GM12864 (cell line): ENCODE data around the gene RERE.

Source experiments
- DNase-seq: peaks from one replicate; pipeline ENCODE4 v3.0.0-alpha.2; 2011; ENCODE audit warnings: low read depth
- H3K4me3 ChIP-seq: 2 replicates; pipeline ENCODE4 v1.5.1; 2011; ENCODE audit warnings: mild to moderate bottlenecking, low read depth, low read length, control low read depth
- TF ChIP-seq, protein P1 (sequence below): IDR thresholded peaks from 2 replicates; pipeline ENCODE4 v1.5.1; 2011; ENCODE audit warnings: low read depth, mild to moderate bottlenecking, moderate library complexity, low read length, control low read depth, inconsistent platforms; ENCODE audit errors: missing control alignments

RERE gene

GRCh38 chr1:8379513-8380186 lies 437.8 kb downstream of the RERE start:
- TF ChIP-seq, protein P1, sequence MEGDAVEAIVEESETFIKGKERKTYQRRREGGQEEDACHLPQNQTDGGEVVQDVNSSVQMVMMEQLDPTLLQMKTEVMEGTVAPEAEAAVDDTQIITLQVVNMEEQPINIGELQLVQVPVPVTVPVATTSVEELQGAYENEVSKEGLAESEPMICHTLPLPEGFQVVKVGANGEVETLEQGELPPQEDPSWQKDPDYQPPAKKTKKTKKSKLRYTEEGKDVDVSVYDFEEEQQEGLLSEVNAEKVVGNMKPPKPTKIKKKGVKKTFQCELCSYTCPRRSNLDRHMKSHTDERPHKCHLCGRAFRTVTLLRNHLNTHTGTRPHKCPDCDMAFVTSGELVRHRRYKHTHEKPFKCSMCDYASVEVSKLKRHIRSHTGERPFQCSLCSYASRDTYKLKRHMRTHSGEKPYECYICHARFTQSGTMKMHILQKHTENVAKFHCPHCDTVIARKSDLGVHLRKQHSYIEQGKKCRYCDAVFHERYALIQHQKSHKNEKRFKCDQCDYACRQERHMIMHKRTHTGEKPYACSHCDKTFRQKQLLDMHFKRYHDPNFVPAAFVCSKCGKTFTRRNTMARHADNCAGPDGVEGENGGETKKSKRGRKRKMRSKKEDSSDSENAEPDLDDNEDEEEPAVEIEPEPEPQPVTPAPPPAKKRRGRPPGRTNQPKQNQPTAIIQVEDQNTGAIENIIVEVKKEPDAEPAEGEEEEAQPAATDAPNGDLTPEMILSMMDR = peak; percentile 8
- no peak overlapping the region for H3K4me3 ChIP-seq
- no peak for DNase-seq

DNA sequence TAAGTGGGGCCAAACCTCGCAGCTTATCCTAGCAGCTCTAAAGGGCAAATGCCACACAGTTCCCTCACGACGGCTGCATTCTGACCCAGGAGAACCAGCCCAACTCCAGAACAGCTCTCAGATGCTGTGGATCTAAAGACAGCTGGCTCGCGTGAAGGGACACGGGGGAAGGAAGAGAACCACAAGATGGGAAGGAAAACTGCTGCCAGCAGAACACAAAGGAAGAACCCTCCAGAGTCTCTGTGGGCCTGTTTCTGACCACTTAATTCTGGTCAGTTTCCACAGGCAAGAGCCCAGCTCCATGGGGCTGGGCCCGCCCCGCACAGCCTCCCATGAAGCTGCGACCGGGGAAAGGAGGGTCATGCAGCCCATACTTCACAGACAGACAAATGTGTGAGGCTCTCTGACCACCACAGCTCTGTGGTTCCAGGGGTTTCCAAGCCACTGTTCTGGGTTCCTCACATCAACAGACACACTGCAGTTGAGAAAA lies 438.4 kb downstream of the RERE start:
- no peak for DNase-seq
- no peak overlapping the region for H3K4me3 ChIP-seq
- TF ChIP-seq, protein P1 = no peak

DNA sequence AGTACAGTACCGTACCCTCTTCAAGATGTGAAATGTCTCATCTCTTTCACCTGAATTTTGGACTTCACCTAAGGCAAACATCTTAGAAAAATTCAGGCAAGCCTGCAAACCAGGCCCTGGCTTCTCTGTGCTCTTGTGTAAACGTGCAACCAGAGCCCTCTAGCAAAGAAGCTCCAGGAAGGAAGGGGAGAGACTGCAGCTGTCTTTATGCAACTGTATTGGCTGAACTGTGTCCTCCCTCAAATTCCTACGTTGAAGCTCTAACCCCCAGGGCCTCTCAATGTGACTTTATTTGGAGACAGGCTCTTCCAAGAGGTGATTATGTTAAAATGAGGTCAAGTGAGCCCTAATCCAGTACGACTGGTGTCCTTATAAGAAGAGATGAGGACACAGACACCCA lies 439.3 kb downstream of the RERE start:
- TF ChIP-seq, protein P1 = no peak
- no peak for DNase-seq
- no peak overlapping the region for H3K4me3 ChIP-seq

DNA sequence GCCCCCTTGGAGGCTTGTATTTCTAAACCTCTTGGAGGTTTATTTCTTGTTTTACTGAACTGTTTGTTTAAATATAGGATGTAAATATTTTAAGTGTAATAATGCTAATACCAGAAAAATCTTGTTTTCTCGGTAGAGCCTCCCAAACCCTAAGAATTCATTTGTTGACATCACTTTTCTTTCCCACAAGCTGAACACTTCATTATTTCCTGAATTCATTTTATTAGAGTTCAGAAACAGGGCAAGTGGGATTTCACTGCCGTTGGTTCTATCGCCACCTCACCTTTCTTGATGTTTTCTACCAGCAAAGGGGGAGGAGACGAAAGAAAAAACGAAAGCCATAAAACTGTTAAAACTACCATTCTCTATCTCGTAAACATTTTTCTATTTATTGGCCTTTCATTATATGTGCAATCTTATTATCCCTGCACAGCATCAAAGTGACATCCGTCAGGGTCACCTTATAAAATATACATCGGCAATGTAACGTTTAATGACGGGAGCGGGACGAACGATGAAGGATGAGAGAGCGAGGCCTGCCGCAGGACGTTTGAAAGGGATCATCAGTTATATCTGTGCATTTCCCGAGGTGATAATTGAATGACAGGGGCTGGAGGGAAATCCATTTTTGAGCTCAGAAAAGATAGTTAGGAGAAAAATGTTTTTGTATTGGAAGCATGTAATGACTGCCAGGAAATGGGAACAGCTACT lies 440.0 kb downstream of the RERE start:
- DNase-seq = no peak
- TF ChIP-seq, protein P1 = no peak
- no peak overlapping the region for H3K4me3 ChIP-seq

GRCh38 chr1:8376358-8376840 lies 441.0 kb downstream of the RERE start:
- no peak for DNase-seq
- TF ChIP-seq, protein P1 = no peak
- no peak overlapping the region for H3K4me3 ChIP-seq

- no peak for DNase-seq
- no peak overlapping the region for H3K4me3 ChIP-seq
- TF ChIP-seq, protein P1 = peak; percentile 37
Measured at GRCh38 chr1:8374812-8375211, 442.6 kb downstream of the RERE start.
